Lower lobe of right lung (tissue), 2 donors: ENCODE results near the gene PLEKHD1. TPM values are rescaled to one million over a fixed set of nuclear protein-coding genes. Genes with fewer than 3 reads are reported as not detected.
"Not testable (repeated sequence)": the region's sequence is repeated elsewhere in the genome, so short reads cannot be mapped to it uniquely, and the experiment has no call there.

Experiments used
- ATAC-seq, 2 donors: fragments of 200-7000 bp; cut with Tn5 transposase; one replicate each; pipeline ENCODE4 v1.9.1; 2020 to 2022; ENCODE audit warnings: mild to moderate bottlenecking in 2 of 2, moderate library complexity in 2 of 2
- DNase-seq: peaks from one replicate; pipeline ENCODE4 v3.0.0-alpha.2; 2020
- H3K27ac ChIP-seq: fragments of 200-600 bp; one replicate; pipeline ENCODE4 v1.8.0; 2022
- H3K27me3 ChIP-seq: fragments of 200-600 bp; one replicate; pipeline ENCODE4 v1.8.0; 2022; ENCODE audit warnings: low read depth
- H3K36me3 ChIP-seq: fragments of 200-600 bp; one replicate; pipeline ENCODE4 v1.8.0; 2022; ENCODE audit warnings: mild to moderate bottlenecking
- H3K4me1 ChIP-seq: fragments of 200-600 bp; one replicate; pipeline ENCODE4 v1.8.0; 2022
- H3K4me3 ChIP-seq: fragments of 200-600 bp; one replicate; pipeline ENCODE4 v1.8.0; 2022; ENCODE audit warnings: mild to moderate bottlenecking
- H3K9me3 ChIP-seq: fragments of 200-600 bp; one replicate; pipeline ENCODE4 v1.8.0; 2022
- CTCF ChIP-seq: fragments of 200-600 bp; IDR thresholded peaks from one replicate; pipeline ENCODE4 v1.8.0; 2022; ENCODE audit warnings: antibody characterized with exemption, mild to moderate bottlenecking
- intact Hi-C: fragments of 100-400 bp; cut with DNase I; formaldehyde crosslinking; loops from one replicate; pipeline ENCODE4 v1.11.0; 2022
- total RNA-seq: library from RNA; stranded (reverse); fragmentation: NEBNext Ultra II Directional; extraction: Animal tissue kit (Norgen Biotek cat#: 25700); gene quantifications from one replicate; pipeline ENCODE4 v1.2.1, GENCODE V29; 2021
- donor health status: DM: no; HTN: yes; CAD: no; lungs with severe emphysema.

Gene PLEKHD1
- total RNA-seq, 1 donor from 2014 or later = 0.47 TPM

DNA sequence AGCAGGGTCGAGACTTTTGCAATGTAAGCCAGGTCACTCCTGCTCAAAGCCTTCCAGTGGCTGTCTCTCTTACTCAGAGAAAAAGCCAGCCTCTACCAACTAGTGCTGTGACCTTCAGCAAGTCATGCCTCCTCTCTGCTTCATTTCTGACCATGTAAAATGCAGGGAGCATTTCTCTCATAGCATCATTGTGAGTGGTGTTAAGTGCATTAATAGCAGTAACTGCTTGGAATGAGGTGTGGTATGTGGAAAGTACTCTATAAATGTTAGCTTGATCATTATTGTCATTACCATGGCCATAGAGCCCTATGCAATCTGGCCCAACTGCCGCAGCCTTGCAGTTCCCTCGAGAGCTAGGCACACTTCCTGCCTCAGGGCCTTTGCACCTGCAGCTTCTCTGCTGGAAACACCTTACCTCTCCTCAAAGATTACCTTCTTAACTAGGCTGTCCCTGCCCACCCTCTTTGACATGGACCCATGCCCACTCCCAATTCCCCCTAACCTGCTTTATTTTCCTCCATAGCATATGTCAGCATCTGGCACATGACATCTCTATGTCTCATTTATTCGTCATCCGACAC, 10.9 kb downstream of the PLEKHD1 start:
- Histone ChIP-seq H3K36me3 (no peaks in the 10 kb centered on the region), H3K27ac (no peak overlapping the region), H3K4me1 (no peaks in the 10 kb centered on the region), H3K4me3 (no peak overlapping the region), H3K9me3 (no peaks in the 10 kb centered on the region), H3K27me3 (no peaks in the 10 kb centered on the region)
- no peak for TF ChIP-seq CTCF
- intact Hi-C loops = no loop called here
- ATAC-seq = no peak
- no peak for DNase-seq

DNA sequence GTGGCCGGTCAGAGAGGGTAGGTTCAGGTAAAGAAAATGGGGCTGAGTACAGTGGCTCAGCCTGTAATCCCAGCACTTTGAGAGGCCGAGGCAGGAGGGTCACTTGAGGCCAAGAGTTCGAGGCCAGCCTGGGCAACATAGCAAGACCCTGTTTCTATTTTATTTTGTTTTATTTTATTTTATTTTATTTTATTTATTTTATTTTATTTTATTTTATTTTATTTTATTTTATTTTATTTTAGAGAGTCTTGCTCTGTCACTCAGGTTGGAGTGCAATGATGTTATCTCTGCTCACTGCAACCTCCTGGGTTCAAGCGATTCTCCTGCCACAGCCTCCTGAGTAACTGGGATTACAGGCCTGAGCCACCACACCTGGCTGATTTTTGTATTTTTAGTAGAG, 13.3 kb downstream of the PLEKHD1 start:
- DNase-seq, ATAC-seq, H3K4me3 ChIP-seq, H3K4me1 ChIP-seq, H3K27me3 ChIP-seq, H3K36me3 ChIP-seq, H3K9me3 ChIP-seq, intact Hi-C loops, H3K27ac ChIP-seq: not testable (repeated sequence)

DNA sequence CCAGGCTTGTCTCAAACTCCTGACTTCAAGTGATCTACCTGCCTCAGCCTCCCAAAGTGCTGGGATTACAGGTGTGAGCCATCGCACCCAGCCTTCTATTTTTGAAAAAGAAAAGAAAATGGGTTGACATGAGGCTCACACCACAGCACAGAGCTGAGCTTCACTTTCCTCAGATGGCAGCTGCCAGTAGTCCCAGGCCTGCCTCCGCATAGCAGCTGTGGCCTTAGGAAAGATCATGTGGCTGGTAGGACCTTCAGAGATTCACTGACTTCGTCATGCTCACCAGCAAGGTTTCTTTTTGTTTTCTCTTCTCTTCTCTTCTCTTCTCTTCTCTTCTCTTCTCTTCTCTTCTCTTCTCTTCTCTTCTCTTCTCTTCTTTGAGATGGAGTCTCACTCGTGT, 13.8 kb downstream of the PLEKHD1 start:
- intact Hi-C loops, H3K4me3 ChIP-seq, H3K4me1 ChIP-seq, H3K9me3 ChIP-seq, DNase-seq, H3K27ac ChIP-seq, H3K36me3 ChIP-seq, H3K27me3 ChIP-seq, ATAC-seq: not testable (repeated sequence)

GRCh38 chr14:69499436-69499835, 14.9 kb downstream of the PLEKHD1 start:
- DNase-seq = no peak
- Histone ChIP-seq H3K4me3 (no peak overlapping the region), H3K27ac (no peak overlapping the region), H3K36me3 (no peaks in the 10 kb centered on the region), H3K4me1 (peaks cover 8% of the 10 kb centered on the region), H3K27me3 (no peaks in the 10 kb centered on the region), H3K9me3 (no peaks in the 10 kb centered on the region)
- intact Hi-C loops = no loop called here
- TF ChIP-seq CTCF = no peak
- ATAC-seq = no peak

DNA sequence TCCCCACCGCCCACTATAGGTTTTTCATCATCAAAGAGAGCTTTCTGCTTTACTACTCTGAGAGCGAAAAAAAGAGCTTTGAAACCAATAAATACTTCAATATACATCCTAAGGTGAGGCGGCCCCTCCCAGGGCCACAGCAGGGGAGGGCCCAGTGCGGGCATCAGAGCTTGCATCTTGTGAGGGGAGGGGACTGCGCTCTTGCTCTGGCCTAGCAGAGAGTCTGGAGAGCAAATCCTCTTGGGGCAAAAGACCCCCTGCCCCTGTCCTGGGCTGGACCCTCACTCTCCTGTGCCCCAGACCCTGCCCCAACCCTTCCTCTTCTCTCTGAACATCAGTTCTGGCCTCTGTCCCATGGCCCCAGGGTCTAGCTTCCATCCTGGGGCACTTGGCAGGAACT, 15.6 kb downstream of the PLEKHD1 start:
- H3K9me3 ChIP-seq = no peaks in the 10 kb centered on the region
- H3K27me3 ChIP-seq = no peaks in the 10 kb centered on the region
- DNase-seq (no peak), ATAC-seq (peak in 1 of 2 donors; percentile 8)
- H3K4me1 ChIP-seq = peaks cover 10% of the 10 kb centered on the region
- no peak overlapping the region for H3K27ac ChIP-seq
- H3K4me3 ChIP-seq = no peak overlapping the region
- TF ChIP-seq CTCF = no peak
- intact Hi-C loops = no loop called here
- H3K36me3 ChIP-seq = no peaks in the 10 kb centered on the region

DNA sequence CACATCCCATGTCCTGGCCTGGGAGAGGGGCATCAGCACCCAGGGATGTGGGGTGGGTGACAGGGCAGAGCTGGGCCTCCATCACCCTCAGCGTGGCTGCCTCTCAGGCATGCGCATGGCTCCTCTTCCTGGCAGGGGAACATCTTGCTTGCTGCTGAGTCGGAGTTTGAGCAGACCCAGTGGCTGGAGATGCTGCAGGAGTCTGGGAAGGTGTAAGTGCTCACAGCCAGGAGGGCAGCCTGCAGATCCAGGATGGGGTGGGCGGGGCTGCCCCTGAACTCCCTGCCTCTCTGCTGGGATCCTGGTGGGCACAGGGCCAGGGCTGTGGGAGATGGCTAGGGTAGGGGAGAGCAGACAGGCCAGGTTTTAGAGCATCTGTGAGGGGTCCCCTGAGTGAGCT, 16.2 kb downstream of the PLEKHD1 start:
- Histone ChIP-seq H3K36me3 (no peaks in the 10 kb centered on the region), H3K4me3 (no peak overlapping the region), H3K27me3 (no peaks in the 10 kb centered on the region), H3K4me1 (peaks cover 14% of the 10 kb centered on the region), H3K27ac (no peak overlapping the region), H3K9me3 (no peaks in the 10 kb centered on the region)
- no peak for TF ChIP-seq CTCF
- DNase-seq (no peak), ATAC-seq (peak in 1 of 2 donors; percentile 6)
- intact Hi-C loops = no loop called here

GRCh38 chr14:69501423-69501838, 16.9 kb downstream of the PLEKHD1 start:
- DNase-seq (peak; percentile 60), ATAC-seq (peak; percentile 29 to 37)
- H3K27ac ChIP-seq = no peak overlapping the region
- H3K9me3 ChIP-seq = no peaks in the 10 kb centered on the region
- H3K4me1 ChIP-seq = peaks cover 14% of the 10 kb centered on the region
- intact Hi-C loops = no loop called here
- no peaks in the 10 kb centered on the region for H3K36me3 ChIP-seq
- H3K4me3 ChIP-seq = no peak overlapping the region
- no peaks in the 10 kb centered on the region for H3K27me3 ChIP-seq
- TF ChIP-seq CTCF = no peak
